Stimulated activated naive B cell treated with anti-CD40 and anti-IgM and Interleukin-4, amounts not matched to agents 10 μg/mL and 1 μg/mL and 100 μg/mL, for 72 hours (primary cell): ENCODE data around the gene PPP1CB.

Experiments
- ATAC-seq, 2 donors: fragments of 150-1000 bp; cut with Tn5 transposase; replicated peaks; 2 replicates each; pipeline ENCODE4 v1.10.0; 2021; ENCODE audit warnings: moderate library complexity in 1 of 2
- DNase-seq: peaks from one replicate; pipeline ENCODE4 v3.0.0; 2021
- H3K27ac Mint-ChIP-seq: one replicate; pipeline ENCODE4 v1.8.0; 2022; ENCODE audit warnings: mild to moderate bottlenecking, mixed read lengths
- H3K27me3 Mint-ChIP-seq, 2 donors: one replicate each; pipeline ENCODE4 v1.8.0; 2022; ENCODE audit warnings: mixed read lengths in 2 of 2
- H3K36me3 Mint-ChIP-seq, 2 donors: one replicate each; pipeline ENCODE4 v1.8.0; 2022; ENCODE audit warnings: mixed read lengths in 2 of 2, mild to moderate bottlenecking in 1 of 2
- H3K4me1 Mint-ChIP-seq, 2 donors: one replicate each; pipeline ENCODE4 v1.8.0; 2022; ENCODE audit warnings: mixed read lengths in 2 of 2, mild to moderate bottlenecking in 1 of 2
- H3K4me3 Mint-ChIP-seq, 2 donors: one replicate each; pipeline ENCODE4 v1.8.0; 2022; ENCODE audit warnings: mild to moderate bottlenecking in 2 of 2, mixed read lengths in 2 of 2, moderate library complexity in 1 of 2
- H3K9me3 Mint-ChIP-seq, 2 donors: one replicate each; pipeline ENCODE4 v1.8.0; 2022; ENCODE audit warnings: mixed read lengths in 2 of 2, mild to moderate bottlenecking in 1 of 2

Gene PPP1CB

DNA sequence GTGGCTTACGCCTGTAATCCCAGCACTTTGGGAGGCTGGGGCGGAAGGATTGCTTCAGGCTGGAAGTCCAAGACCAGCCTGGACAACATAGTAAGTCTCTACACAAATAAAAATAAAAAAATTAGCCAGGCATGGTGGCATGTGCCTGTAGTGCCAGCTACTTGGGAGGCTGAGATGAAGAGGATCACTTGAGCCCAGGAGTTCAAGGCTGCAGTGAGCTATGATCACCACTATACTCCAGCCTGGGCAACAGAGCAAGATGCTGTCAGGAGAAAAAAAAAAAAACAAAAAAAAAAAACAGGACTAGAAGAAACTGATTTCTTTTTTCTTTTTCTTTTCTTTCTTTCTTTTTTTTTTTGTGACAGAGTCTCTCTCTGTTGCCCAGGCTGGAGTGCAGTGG lies 72.6 kb downstream of the PPP1CB start:
- no peaks in the 10 kb centered on the region for H3K4me1 Mint-ChIP-seq
- DNase-seq (no peak), ATAC-seq (no peak)
- H3K36me3 Mint-ChIP-seq = peaks cover 0 to 5% of the 10 kb centered on the region in 2 donors
- H3K4me3 Mint-ChIP-seq = no peak overlapping the region
- no peaks in the 10 kb centered on the region for H3K9me3 Mint-ChIP-seq
- no peak overlapping the region for H3K27ac Mint-ChIP-seq
- H3K27me3 Mint-ChIP-seq = no peaks in the 10 kb centered on the region

GRCh38 chr2:28824870-28825269 lies 73.2 kb downstream of the PPP1CB start:
- peaks cover 0 to 5% of the 10 kb centered on the region in 2 donors for H3K36me3 Mint-ChIP-seq
- H3K27ac Mint-ChIP-seq = no peak overlapping the region
- no peaks in the 10 kb centered on the region for H3K9me3 Mint-ChIP-seq
- no peak overlapping the region for H3K4me3 Mint-ChIP-seq
- H3K27me3 Mint-ChIP-seq = no peaks in the 10 kb centered on the region
- DNase-seq = no peak
- no peak for ATAC-seq
- no peaks in the 10 kb centered on the region for H3K4me1 Mint-ChIP-seq

- Mint-ChIP-seq H3K4me1 (no peaks in the 10 kb centered on the region), H3K27me3 (no peaks in the 10 kb centered on the region), H3K4me3 (no peak overlapping the region), H3K27ac (no peak overlapping the region), H3K9me3 (no peaks in the 10 kb centered on the region), H3K36me3 (peaks cover 0 to 5% of the 10 kb centered on the region in 2 donors)
- ATAC-seq (no peak), DNase-seq (no peak)
These were observed 76.8 kb downstream of the PPP1CB start for GRCh38 chr2:28828382-28828781.

- Mint-ChIP-seq H3K4me1 (no peaks in the 10 kb centered on the region), H3K36me3 (peaks cover 0 to 4% of the 10 kb centered on the region in 2 donors), H3K4me3 (no peak overlapping the region), H3K9me3 (no peaks in the 10 kb centered on the region), H3K27me3 (no peaks in the 10 kb centered on the region), H3K27ac (no peak overlapping the region)
- ATAC-seq = no peak
- DNase-seq = no peak
These were observed 82.3 kb downstream of the PPP1CB start for GRCh38 chr2:28833740-28834470.

GRCh38 chr2:28835781-28836180 lies 84.2 kb downstream of the PPP1CB start:
- no peak for ATAC-seq
- no peak for DNase-seq
- H3K4me1 Mint-ChIP-seq = no peaks in the 10 kb centered on the region
- no peaks in the 10 kb centered on the region for H3K9me3 Mint-ChIP-seq
- no peaks in the 10 kb centered on the region for H3K27me3 Mint-ChIP-seq
- no peak overlapping the region for H3K4me3 Mint-ChIP-seq
- no peak overlapping the region for H3K27ac Mint-ChIP-seq
- peaks cover 0 to 4% of the 10 kb centered on the region in 2 donors for H3K36me3 Mint-ChIP-seq

DNA sequence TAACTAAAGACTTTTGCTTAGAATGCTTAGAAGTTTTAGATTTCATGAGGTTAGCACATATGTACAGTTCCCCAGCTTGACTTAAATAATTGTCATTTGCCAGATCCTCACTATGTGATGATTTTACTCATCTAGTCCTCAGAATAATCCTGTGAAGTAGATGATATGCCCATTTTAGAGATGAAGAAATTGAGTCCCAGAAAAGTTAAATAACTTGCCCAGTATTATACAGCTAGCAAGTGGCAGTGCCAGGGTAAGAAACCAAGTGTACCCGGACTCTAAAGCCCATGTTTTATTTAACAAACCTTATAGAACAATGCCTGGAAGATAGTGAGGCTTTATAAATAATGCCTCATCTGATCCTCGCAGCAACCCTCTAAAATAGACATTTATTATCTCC lies 87.3 kb downstream of the PPP1CB start:
- Mint-ChIP-seq H3K36me3 (peaks cover 0 to 2% of the 10 kb centered on the region in 2 donors), H3K9me3 (no peaks in the 10 kb centered on the region), H3K27me3 (no peaks in the 10 kb centered on the region), H3K4me1 (no peaks in the 10 kb centered on the region), H3K27ac (no peak overlapping the region), H3K4me3 (no peak overlapping the region)
- DNase-seq (no peak), ATAC-seq (no peak)

DNA sequence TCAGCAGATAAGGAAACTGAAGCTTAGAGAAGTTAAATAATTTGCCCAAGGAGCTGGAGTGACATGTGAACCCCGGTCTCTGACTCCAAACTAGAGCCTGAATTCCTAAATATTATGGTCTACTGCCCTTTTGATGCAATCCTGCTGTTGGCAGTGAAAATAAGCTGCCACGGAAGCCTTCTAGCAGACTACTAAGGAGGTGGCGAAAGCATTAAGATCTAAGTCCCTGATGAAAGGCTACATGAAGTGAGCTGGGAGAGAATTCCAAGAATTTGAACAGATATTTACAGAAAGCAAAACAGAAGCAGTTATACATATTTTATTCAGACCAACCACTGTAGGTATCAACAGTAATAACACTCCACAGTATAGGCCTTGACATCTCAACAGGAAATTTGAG lies 90.4 kb downstream of the PPP1CB start:
- H3K36me3 Mint-ChIP-seq = peaks cover 4 to 16% of the 10 kb centered on the region in 2 donors
- no peaks in the 10 kb centered on the region for H3K27me3 Mint-ChIP-seq
- no peak for ATAC-seq
- H3K4me1 Mint-ChIP-seq = no peaks in the 10 kb centered on the region
- H3K9me3 Mint-ChIP-seq = no peaks in the 10 kb centered on the region
- peak overlapping the region; percentile 37 for H3K27ac Mint-ChIP-seq
- DNase-seq = no peak
- no peak overlapping the region for H3K4me3 Mint-ChIP-seq
